ENCODE measurements around the gene LSR.
A peak's percentile ranks its signal among the peaks of the same experiment; 100 is the strongest.

GRCh38 chr19:35264268-35265125 lies 15.7 kb downstream of the LSR start:
- no peak for TF ChIP-seq REST (IDR thresholded peaks at IDR 0.05; ENCODE audit: insufficient read depth in 1 of 2, low read depth in 2 of 2, low read length in 1 of 2)
- peak; percentile 57; the same call in 1 of the 2 replicates for TF ChIP-seq POLR2AphosphoS5 (IDR thresholded peaks at IDR 0.05; ENCODE audit: low read depth, low read length)

Measured in Panc1 (cell line).